Lung (tissue), 13 donors: ENCODE measurements around the gene NKAIN4. TPM values are rescaled to one million over a fixed set of nuclear protein-coding genes. Genes with fewer than 3 reads are reported as not detected.
A peak's percentile ranks its signal among the peaks of the same experiment; 100 is the strongest.

ENCODE experiments used
- ATAC-seq: fragments of 200-7000 bp; cut with Tn5 transposase; one replicate; pipeline ENCODE4 v1.9.1; 2020; ENCODE audit warnings: moderate number of reproducible peaks; ENCODE audit not compliant: insufficient read depth, low FRiP score
- DNase-seq, 3 donors: peaks; one replicate each; pipeline ENCODE4 v3.0.0-alpha.2; 2013 to 2017
- H3K27ac ChIP-seq, 2 donors: one replicate each; pipeline ENCODE4 v1.5.1; 2013; ENCODE audit warnings: mild to moderate bottlenecking in 2 of 2, moderate library complexity in 2 of 2, control low read depth in 1 of 2, inconsistent platforms in 1 of 2, low read depth in 1 of 2, low read length in 1 of 2
- H3K27me3 ChIP-seq, 3 donors: one replicate each; pipeline ENCODE4 v1.5.1; 2013; ENCODE audit warnings: low read length in 2 of 3; ENCODE audit not compliant: control insufficient read depth in 3 of 3, insufficient read depth in 3 of 3
- H3K36me3 ChIP-seq, 4 donors: one replicate each; pipeline ENCODE4 v1.5.1; 2013; ENCODE audit warnings: low read length in 4 of 4, mild to moderate bottlenecking in 1 of 4, moderate library complexity in 1 of 4; ENCODE audit not compliant: control insufficient read depth in 4 of 4, insufficient read depth in 4 of 4
- H3K4me1 ChIP-seq, 5 donors: one replicate each; pipeline ENCODE4 v1.5.1; 2013; ENCODE audit warnings: low read length in 5 of 5, mild to moderate bottlenecking in 2 of 5, moderate library complexity in 1 of 5; ENCODE audit not compliant: control insufficient read depth in 5 of 5, insufficient read depth in 5 of 5
- H3K4me3 ChIP-seq: one replicate; pipeline ENCODE4 v1.5.1; 2013; ENCODE audit warnings: mild to moderate bottlenecking, control low read depth, moderate library complexity
- H3K9ac ChIP-seq, 2 donors: one replicate each; pipeline ENCODE4 v1.5.1; 2013; ENCODE audit warnings: low read length in 2 of 2, control low read depth in 1 of 2; ENCODE audit not compliant: insufficient read depth in 1 of 2
- H3K9me3 ChIP-seq, 4 donors: one replicate each; pipeline ENCODE4 v1.5.1; 2013; ENCODE audit warnings: low read length in 3 of 4, mild to moderate bottlenecking in 1 of 4, moderate library complexity in 1 of 4; ENCODE audit not compliant: control insufficient read depth in 4 of 4, insufficient read depth in 3 of 4
- WGBS, 2 donors: extraction: QIAGEN DNeasy Blood & Tissue Kit; methylation state at CpG; one replicate each; pipeline ENCODE4 v1.1.7; 2013; 5-methylcytosine and 5-hydroxymethylcytosine counted together
- polyA plus RNA-seq, 2 donors: library from polyadenylated mRNA; stranded (reverse); fragments of 200-250 nt; gene quantifications; one replicate each; pipeline ENCODE4 v1.2.1, GENCODE V29; 2013
- small RNA-seq: library from RNA; depleted of rRNA; stranded (forward); fragments of <200 nt; gene quantifications from one replicate; pipeline ENCODE3, GENCODE V24; 2014; ENCODE audit warnings: low replicate concordance
- total RNA-seq, 2 donors: library from RNA; depleted of rRNA in 1 of 2; stranded (reverse); fragments of >200 nt in 1 of 2; gene quantifications; one replicate each; pipeline ENCODE4 v1.2.1, GENCODE V29; 2014 to 2021
- TF ChIP-seq, protein P1 (sequence below): IDR thresholded peaks from 2 replicates; pipeline ENCODE4 v1.5.1; 2012; ENCODE audit warnings: mild to moderate bottlenecking; ENCODE audit errors: control extremely low read depth, extremely low read depth
- donor health status: control.
- donor health status: control.
- donor health status: Bipolar disorder and iron deficiency.
- donor health status: healthy.
- donor health status: DM: yes; HTN: yes; CAD: no.

The NKAIN4 gene
- total and polyA plus RNA-seq, 4 donors: 0.10 to 1.7 TPM; not detected in 2

DNA sequence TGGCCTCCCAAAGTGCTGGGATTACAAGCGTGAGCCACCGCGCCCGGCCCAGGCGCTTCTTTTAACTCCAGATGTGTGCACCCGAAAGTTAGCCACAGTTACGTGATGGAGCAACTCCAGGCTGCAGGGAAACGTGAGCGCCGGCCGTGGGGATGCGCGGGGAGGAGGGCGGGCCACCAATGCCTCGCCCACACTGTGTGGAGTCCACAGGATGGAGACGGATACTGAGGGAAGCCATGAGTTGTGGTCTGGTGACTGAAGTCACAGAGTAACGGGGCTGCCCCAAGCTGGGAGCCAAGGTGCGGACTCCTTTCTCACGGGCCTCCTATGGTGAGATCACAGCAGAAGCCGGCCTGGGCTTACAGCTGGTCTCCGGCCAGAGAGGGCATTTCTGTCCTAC is 61.5 kb downstream of the NKAIN4 start:
- peaks cover 6 to 17% (median 12%) of the 10 kb centered on the region in 4 donors for H3K36me3 ChIP-seq
- no peak overlapping the region for H3K9ac ChIP-seq
- TF ChIP-seq, protein P1, sequence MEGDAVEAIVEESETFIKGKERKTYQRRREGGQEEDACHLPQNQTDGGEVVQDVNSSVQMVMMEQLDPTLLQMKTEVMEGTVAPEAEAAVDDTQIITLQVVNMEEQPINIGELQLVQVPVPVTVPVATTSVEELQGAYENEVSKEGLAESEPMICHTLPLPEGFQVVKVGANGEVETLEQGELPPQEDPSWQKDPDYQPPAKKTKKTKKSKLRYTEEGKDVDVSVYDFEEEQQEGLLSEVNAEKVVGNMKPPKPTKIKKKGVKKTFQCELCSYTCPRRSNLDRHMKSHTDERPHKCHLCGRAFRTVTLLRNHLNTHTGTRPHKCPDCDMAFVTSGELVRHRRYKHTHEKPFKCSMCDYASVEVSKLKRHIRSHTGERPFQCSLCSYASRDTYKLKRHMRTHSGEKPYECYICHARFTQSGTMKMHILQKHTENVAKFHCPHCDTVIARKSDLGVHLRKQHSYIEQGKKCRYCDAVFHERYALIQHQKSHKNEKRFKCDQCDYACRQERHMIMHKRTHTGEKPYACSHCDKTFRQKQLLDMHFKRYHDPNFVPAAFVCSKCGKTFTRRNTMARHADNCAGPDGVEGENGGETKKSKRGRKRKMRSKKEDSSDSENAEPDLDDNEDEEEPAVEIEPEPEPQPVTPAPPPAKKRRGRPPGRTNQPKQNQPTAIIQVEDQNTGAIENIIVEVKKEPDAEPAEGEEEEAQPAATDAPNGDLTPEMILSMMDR: no peak
- no peaks in the 10 kb centered on the region for H3K9me3 ChIP-seq
- no peak overlapping the region for H3K27ac ChIP-seq
- no peak overlapping the region for H3K4me3 ChIP-seq
- ATAC-seq (no peak), DNase-seq (no peak)
- peaks cover 0 to 6% (median 0%) of the 10 kb centered on the region in 5 donors for H3K4me1 ChIP-seq
- 92 to 93% methylated on average over 21 of the region's 21 CpGs for WGBS, 2 donors
- H3K27me3 ChIP-seq: no peaks in the 10 kb centered on the region

DNA sequence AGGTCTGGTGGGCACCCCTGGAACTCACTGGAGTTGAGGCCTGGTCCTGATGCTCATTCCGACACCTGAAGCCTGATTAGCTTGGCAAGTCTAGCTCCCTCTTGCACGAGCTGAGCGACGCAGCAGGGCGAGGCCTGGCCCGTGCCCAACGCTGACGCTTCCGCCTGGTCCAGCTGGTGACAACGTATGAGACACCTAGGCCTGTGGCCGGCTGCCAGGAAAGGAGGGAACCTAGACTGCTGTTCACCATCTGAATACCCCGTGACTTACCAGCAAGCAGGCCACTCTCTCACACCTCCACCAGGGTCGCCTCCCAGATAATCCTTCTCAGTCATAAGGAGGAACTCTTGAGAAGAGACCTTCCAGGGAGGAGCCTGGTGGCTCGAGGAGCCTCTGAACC is 62.9 kb downstream of the NKAIN4 start:
- 72 to 78% methylated on average over 14 of the region's 14 CpGs for WGBS, 2 donors
- DNase-seq (no peak), ATAC-seq (no peak)

DNA sequence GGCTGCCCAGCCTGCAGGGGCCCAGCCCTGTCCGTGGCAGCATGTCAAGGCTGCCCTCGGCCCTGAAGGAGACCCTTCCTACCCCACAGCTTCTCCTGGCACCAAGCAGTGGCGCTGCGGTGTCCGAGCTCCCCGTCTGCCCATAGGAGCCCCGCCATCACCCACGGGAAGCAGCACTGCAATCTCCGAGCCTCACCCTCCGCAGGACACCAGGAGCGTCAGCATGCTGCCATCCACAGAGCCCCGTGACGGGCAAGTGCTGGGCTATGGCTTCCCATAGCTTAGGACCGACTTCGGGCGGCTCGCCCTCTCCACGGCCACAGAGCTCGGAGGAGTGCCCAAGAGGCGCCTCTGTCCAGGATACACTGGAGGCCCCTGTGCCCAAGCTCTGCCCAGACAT is 63.4 kb downstream of the NKAIN4 start:
- H3K4me3 ChIP-seq: no peak overlapping the region
- ATAC-seq: no peak
- 91 to 94% methylated on average over 20 of the region's 20 CpGs for WGBS, 2 donors
- no peak for DNase-seq
- peaks cover 5 to 9% (median 6%) of the 10 kb centered on the region in 4 donors for H3K36me3 ChIP-seq
- TF ChIP-seq, protein P1: no peak
- H3K9ac ChIP-seq: no peak overlapping the region
- H3K27ac ChIP-seq: no peak overlapping the region
- H3K4me1 ChIP-seq: no peaks in the 10 kb centered on the region
- H3K9me3 ChIP-seq: no peaks in the 10 kb centered on the region
- H3K27me3 ChIP-seq: no peaks in the 10 kb centered on the region

More for the DNA sequence above, 62.9 kb downstream of the NKAIN4 start:
- no peaks in the 10 kb centered on the region for H3K27me3 ChIP-seq
- no peaks in the 10 kb centered on the region for H3K9me3 ChIP-seq
- TF ChIP-seq, protein P1: no peak
- H3K36me3 ChIP-seq: peaks cover 5 to 13% (median 6%) of the 10 kb centered on the region in 4 donors
- H3K27ac ChIP-seq: no peak overlapping the region
- H3K9ac ChIP-seq: no peak overlapping the region
- no peak overlapping the region for H3K4me3 ChIP-seq
- H3K4me1 ChIP-seq: no peaks in the 10 kb centered on the region

Small RNA genes within 50 kb of the gene (small RNA-seq; reads per million reads assigned to genes)
- not detected for gene MIR3196
- gene MIR4326: 1.3 reads per million, percentile 86 among the genes with 10 or more reads in this experiment

Other genes starting within 250 kb of the NKAIN4 start
- gene BHLHE23, start 247.5 kb downstream of the NKAIN4 start, total RNA-seq: not detected
- gene BHLHE23, start 247.5 kb downstream of the NKAIN4 start, polyA plus RNA-seq: not detected
- gene YTHDF1, start 38.3 kb downstream of the NKAIN4 start, total RNA-seq: 10 to 100 TPM; 23.7 to 33.8 TPM
- 10 to 100 TPM; 21.9 to 24.4 TPM for gene YTHDF1, start 38.3 kb downstream of the NKAIN4 start, polyA plus RNA-seq
- under 1 TPM in 1 of 2 donors, not detected in 1; 0.71 TPM for gene BIRC7, start 18.6 kb downstream of the NKAIN4 start, total RNA-seq
- gene BIRC7, start 18.6 kb downstream of the NKAIN4 start, polyA plus RNA-seq: 1 to 10 TPM in 1 of 2 donors, under 1 TPM in 1; 0.57 to 1.2 TPM
- gene ARFGAP1, start 18.4 kb upstream of the NKAIN4 start, total RNA-seq: 100 to 1,000 TPM in 1 of 2 donors, 10 to 100 TPM in 1; 47.0 to 108 TPM
- gene ARFGAP1, start 18.4 kb upstream of the NKAIN4 start, polyA plus RNA-seq: 100 to 1,000 TPM in 1 of 2 donors, 10 to 100 TPM in 1; 70.8 to 104 TPM
- under 1 TPM in 1 of 2 donors, not detected in 1; 0.06 TPM for gene COL20A1, start 38.7 kb upstream of the NKAIN4 start, total RNA-seq
- under 1 TPM in 1 of 2 donors, not detected in 1; 0.09 TPM for gene COL20A1, start 38.7 kb upstream of the NKAIN4 start, polyA plus RNA-seq
- gene CHRNA4, start 106.9 kb upstream of the NKAIN4 start, total RNA-seq: 1 to 10 TPM in 1 of 2 donors, under 1 TPM in 1; 0.85 to 1.1 TPM
- under 1 TPM; 0.01 to 0.06 TPM for gene CHRNA4, start 106.9 kb upstream of the NKAIN4 start, polyA plus RNA-seq
- 1 to 10 TPM in 1 of 2 donors, under 1 TPM in 1; 0.28 to 6.8 TPM for gene KCNQ2, start 218.2 kb upstream of the NKAIN4 start, total RNA-seq
- under 1 TPM in 1 of 2 donors, not detected in 1; 0.18 TPM for gene KCNQ2, start 218.2 kb upstream of the NKAIN4 start, polyA plus RNA-seq
- 1 to 10 TPM; 1.3 to 1.9 TPM for gene EEF1A2, start 244.6 kb upstream of the NKAIN4 start, total RNA-seq
- under 1 TPM; 0.47 to 0.73 TPM for gene EEF1A2, start 244.6 kb upstream of the NKAIN4 start, polyA plus RNA-seq